ENCODE results near the gene MTUS2.

DNA sequence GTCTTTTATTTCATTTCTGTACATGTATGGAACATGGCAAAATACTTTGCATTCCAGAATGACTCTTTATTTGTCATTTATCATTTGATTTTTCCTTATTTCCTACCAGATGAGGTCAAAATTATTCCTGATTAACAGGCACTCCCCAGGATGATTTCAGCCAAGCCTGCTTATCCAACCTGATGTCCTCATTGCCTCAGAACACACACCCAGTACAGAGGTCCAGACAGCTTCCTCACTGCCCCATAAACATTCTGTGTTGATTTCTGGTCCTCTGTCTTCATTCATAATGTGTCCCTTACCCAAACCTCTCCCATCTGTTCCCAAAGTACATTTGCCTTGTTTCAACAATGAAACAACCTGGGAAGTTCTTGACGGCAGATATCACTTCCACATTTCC, 367.4 kb downstream of the MTUS2 start:
- no peak for TF ChIP-seq CTCF (conservative IDR thresholded peaks at IDR 0.05; ENCODE audit: low read depth, low read length)
- no peak for TF ChIP-seq EZH2phosphoT487 (IDR thresholded peaks at IDR 0.05; ENCODE audit: borderline replicate concordance, low read length)
- no peak for TF ChIP-seq EZH2 (IDR thresholded peaks at IDR 0.05; ENCODE audit: low read length, unreplicated experiment)
